ENCODE results near the gene EYS. TPM values are rescaled to one million over a fixed set of nuclear protein-coding genes. Genes with fewer than 3 reads are reported as not detected.
"Not testable (repeated sequence)": the region's sequence is repeated elsewhere in the genome, so short reads cannot be mapped to it uniquely, and the experiment has no call there.

The EYS gene
- total RNA-seq, 1 experiment from 2014 or later = not detected

DNA sequence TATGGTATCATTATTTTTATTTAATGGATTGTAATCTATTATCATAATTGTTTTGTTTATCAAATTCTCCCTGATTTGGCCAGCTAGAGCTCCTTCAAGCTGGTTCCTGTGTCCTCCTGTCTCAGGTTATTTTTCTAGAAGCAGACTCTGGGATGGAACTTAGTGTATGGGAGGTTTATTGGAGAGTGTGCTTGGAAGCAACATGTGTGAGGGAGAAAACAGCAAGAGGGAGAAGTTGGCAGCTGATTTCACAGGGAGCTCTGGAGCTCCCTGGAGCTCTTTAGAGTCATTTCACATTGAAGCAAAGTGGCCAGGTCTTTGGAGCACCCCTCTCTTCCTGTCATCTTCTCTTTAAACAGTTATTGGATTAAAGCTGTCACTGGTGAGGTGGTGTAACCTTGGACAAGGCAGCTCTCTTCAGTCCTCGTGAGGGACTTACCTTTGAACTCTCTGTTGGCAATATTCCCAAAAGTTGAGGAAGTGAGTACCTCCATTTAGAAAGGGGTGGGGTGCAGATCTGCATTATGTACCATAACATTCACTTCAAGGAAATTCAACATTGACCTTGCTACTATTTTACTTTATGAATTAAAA, 1967.8 kb downstream of the EYS start:
- no peak for DNase-seq (ENCODE audit: low read depth)

DNA sequence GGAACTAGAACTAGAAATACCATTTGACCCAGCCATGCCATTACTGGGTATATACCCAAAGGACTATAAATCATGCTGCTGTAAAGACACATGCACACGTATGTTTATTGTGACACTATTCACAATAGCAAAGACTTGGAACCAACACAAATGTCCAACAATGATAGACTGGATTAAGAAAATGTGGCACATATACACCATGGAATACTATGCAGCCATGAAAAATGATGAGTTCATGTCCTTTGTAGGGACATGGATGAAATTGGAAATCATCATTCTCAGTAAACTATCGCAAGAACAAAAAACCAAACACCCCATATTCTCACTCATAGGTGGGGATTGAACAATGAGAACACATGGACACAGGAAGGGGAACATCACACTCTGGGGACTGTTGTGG, 1968.8 kb downstream of the EYS start:
- not testable (repeated sequence) for DNase-seq (ENCODE audit: low read depth)

DNA sequence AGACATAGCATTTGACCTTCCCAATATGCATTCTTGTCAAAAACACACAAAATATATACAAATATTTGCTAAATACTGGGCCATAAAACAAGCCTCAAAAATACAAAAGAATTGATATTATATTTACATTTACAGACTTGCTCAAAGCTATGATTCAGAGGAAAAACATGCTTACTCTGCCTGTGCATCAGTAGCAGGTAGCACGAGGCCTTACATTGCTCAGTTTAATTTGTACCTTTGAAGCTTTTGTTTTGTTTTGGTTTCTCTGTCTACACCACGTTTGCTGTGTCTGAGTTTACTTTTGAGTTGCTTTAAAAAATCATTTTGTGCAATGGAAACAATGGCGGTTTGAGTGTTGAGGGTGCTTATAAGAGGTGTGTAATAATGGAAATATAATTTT, 1972.1 kb downstream of the EYS start:
- DNase-seq (ENCODE audit: low read depth) = no peak

DNA sequence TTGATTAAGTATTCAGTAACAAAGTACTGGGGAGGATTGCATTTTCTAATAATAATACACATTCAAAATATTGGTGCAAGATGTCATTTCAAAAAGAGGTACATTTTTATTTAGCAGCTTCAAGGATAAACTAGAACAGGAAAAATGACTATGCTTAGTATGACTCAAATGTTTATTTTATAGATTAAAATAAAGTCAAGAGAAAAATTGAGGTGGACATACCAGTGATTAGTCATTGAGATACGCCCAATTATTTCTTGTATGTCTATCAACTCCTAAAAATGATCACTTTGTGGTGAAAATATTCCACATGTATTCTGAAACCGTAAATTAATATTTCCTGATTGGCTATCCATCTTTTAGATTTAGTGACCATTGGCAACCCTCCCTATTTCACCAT, 1974.7 kb downstream of the EYS start:
- DNase-seq (ENCODE audit: low read depth) = no peak

DNA sequence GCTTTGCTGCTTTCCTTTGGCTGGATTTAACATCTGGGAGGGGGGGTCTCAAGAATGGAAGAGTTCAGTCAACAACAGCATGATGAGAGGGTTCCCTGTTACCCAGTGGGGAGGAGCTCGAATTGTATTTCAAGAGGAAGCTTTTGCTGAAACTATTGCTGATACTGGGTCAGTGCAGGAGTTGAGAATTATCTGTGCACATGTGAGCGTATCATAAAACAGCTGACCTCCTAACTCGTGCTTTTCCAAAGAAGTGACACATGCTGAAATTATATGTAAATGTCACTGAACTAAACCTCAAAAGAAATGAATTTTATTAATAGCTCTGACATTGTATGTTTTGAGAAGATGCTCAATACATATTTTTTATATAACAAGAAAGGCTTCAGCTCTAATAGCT, 1975.1 kb downstream of the EYS start:
- DNase-seq (ENCODE audit: low read depth) = no peak

DNA sequence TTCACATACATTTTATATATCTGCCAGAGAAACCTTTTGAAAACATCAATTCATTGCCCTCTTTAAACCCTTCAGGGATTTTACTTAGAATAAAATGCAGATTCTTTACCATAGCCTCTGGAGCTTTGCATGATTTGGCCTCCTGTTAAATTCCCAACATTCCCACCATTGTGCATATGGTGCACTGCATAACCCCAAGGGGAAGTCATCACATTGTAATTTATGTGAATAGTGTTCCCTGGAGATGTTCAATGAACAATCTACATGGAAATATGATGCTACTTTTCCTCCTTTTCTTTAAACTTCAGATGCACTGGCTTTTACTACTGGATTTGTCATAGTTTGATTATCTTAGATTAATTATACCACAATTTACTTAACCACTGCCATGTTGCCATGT, 1976.7 kb downstream of the EYS start:
- DNase-seq (ENCODE audit: low read depth) = no peak

DNA sequence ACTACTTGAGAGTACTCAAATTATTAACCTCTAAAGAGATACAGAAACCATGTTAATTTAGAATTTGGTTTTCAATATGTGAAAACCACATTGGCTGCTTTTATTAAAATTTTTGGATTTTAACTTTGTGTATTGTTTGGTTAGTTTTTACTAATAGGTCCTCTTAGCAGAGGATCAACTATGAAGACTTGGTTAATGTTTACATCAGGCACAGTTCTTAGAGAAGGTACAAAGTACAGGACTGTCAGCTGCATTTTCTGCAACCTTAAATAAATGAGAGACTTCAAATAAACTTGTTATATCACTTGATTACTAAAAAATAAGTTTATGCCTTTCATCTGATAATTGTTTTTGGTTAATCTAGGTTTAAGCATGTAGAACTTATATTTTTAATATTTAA, 1982.3 kb downstream of the EYS start:
- no peak for DNase-seq (ENCODE audit: low read depth)

DNA sequence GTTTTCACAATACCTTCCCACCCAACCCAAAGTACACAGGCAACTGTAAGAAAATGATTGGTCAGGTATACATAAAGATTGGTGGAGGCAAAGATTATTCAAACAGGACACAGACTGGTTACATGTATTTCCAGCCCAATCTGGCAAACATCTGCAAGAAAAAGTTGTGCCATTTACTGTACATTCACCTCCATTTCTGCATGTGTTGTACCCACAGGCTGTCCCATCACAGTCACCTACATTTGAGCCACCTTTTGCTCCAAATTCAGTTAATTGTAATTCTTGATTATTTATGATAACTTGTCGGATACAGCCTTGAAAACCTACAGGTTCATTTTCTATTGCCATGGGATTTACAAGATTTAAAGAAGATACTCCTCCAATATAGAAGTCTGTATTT, 1985.8 kb downstream of the EYS start:
- DNase-seq (ENCODE audit: low read depth) = no peak

DNA sequence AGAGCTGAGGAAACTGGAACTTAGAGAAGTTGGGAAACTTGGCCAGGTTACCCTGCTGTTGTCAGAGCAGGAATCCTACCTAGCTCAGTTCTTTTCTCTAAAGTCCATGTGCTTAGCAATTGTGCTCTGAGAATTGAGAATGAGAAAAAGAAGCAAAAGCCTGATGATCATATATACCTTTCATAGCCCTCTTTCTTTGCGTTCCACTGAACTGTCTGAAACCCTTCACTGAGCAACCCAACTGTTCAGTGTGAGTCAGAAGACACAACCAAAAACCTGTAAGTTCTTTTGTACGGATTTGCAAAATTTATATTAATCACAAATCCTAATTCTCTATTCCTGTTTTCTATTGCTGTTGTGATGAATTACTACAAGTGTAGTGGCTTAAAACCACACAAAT, 1990.9 kb downstream of the EYS start:
- DNase-seq (ENCODE audit: low read depth) = no peak

DNA sequence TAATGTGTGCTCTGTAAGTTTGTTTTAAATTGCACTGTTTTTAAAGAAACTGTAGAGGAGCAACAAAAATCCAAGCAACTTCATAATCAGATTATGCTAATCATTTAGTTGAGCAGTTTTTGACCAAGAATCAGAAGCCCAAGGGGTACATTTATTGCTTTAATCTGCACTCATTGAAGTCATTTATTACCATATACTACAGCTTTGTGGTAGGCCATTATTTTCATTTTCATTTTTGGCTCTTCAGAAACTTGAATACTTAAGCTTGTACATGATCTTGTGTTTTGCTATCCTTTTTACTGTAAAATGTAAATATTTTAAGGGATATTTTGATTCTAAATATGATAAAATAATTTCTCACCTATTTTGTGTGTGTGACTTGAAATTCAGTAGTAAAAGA, 1992.9 kb downstream of the EYS start:
- no peak for DNase-seq (ENCODE audit: low read depth)

DNA sequence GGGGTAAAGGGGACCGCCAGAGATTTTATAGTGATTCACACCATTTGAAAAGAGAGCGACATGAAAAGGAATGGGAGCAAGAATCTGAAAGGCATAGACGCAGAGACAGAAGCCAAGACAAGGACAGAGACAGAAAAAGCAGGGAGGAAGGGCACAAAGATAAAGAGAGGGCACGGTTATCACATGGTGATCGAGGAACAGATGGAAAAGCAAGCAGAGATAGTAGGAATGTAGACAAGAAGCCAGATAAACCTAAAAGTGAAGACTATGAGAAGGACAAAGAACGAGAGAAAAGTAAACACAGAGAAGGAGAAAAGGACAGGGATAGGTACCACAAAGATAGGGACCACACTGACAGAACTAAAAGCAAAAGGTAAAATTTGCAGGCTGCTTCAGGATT, 1993.7 kb downstream of the EYS start:
- no peak for DNase-seq (ENCODE audit: low read depth)

DNA sequence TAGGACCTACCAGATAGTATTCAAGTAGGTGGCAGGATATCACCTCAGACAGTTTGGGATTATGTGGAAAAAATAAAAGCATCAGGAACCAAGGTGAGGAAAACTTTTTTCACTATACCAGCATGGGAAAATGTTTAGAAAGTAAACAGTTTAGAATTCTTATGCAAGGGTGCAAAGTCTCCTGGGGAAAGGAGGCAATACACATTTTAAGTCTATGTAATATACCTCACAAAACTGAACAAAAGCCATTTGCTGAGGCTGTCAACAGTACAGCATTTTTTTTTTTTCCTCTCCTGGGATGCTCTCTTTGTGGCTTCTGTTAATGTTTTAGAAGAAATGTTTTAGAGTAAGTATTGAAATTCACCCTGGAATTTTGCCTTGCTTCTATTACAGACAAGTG, 1997.9 kb downstream of the EYS start:
- no peak for DNase-seq (ENCODE audit: low read depth)

DNA sequence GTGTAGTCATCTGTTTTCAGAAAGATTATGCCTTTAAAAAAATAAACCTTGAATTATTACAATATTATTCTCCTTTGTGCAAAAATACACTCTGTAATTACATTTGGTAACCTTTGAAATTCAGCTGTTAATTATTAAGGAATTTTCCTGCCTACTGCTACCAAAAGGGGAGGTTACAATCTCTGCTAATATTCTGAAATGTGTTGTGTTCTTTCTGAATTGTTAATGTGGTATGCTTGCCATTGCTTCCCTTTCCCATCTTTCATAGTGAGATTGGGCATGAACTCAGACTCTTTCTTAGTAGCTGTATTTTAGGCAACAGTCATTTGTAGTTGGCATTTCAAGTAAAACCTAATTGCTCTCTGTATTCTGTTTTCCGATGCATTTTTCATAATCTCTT, 1998.4 kb downstream of the EYS start:
- no peak for DNase-seq (ENCODE audit: low read depth)

DNA sequence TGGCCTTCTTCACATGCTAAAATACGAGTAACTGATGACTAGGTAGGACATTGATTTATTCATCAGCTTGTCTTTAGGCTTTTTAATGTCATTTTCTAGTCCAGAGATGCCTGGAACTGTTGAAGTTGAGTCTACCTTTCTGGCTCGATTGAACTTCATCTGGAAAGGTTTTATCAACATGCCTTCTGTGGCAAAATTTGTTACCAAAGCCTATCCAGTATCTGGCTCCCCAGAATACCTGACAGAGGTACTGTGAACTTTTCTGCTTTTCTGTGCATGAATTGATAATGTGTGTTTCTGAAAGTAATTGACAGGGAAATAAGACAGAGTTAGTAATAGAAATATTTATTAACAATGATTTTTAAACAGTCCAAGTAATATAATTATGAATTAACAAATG, 2000.4 kb downstream of the EYS start:
- no peak for DNase-seq (ENCODE audit: low read depth)

DNA sequence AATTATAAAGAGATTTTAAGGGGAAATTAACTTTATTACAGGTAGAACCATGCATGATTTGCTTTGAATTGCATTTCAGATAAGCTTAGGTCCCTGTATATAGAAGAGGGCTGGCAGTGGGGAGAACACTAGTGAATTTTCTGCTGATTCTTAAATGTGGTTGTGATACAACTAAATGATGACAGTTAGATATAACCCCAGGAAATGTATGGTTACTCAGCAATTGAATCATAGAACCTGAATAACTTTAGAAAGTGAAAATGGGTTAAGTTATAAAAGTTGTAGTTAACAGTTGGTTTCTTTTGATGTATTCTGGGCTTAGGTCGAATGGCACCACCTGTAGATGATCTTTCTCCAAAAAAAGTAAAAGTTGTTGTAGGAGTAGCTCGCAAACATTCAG, 2001.3 kb downstream of the EYS start:
- DNase-seq (ENCODE audit: low read depth) = no peak

DNA sequence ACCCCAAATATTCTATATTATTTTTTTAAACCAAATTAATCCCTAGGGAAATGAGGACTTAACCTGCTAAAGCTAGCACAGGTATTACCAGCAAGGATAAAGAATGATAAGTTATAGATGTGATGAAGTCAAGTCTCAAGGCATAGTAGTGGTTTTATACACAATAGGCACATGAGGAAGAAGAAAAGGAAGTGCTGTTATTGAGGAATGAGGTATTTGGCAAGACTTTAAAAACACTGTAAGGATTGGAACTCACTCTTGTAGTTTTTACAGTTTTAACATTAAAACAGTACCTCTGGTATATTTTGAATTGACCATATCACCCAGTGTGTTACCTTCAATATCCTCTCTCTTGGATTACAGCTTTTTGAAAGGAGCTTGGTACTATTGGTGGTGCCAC, 2016.8 kb downstream of the EYS start:
- DNase-seq (ENCODE audit: low read depth) = no peak

DNA sequence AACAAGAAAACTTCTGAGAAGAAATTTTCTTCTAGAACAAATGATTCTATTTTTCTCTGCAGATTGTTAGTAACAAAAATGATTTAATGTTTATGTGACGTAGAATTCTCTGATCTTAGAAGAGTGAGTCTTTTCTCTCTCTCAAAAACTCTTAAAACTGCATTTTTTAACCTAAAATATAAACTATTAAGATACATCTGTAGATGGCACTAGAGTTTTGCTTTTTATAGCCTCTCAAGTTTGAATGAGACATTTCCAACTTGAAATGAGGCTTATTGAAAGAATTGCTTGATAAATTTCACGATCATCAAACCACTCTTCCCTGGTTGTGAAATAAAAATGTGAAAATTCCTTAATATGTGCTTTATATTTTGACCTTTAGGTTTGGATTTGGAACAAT, 2017.6 kb downstream of the EYS start:
- no peak for DNase-seq (ENCODE audit: low read depth)

DNA sequence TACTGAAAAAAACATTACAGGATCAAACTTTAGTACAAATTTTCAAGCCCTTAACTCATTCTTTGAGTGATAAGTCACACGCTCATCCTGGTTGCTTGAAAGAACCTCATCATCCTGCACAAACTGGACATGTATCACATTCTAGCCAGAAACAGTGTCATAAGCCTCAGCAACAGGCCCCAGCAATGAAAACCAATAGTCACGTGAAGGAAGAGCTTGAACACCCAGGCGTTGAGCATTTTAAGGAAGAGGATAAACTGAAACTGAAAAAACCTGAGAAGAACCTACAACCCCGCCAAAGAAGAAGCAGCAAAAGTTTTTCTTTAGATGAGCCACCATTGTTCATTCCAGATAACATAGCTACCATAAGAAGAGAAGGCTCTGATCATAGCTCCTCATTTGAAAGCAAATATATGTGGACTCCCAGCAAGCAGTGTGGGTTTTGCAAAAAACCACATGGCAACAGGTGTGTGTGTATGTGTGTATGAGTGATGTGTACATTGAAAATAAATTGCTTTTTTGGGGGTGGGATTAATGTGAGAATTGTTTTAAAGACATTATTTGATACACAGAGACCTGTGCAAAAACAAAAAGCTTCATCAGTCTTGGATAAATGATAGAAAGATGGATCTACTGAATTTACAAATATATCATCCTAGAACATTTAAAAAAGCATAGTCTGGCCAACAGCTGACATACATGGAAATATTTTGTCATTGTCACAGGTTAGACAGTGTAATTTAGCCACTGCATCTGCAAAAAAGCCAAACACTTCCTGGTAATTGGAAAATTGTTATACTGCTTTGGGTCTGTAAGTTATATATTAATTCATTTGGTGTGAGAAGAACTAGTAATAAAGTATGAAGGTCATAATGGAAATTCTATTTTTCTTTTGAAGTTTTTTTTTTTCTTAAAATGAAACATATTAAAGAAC, 2021.3 kb downstream of the EYS start:
- no peak for DNase-seq (ENCODE audit: low read depth)

DNA sequence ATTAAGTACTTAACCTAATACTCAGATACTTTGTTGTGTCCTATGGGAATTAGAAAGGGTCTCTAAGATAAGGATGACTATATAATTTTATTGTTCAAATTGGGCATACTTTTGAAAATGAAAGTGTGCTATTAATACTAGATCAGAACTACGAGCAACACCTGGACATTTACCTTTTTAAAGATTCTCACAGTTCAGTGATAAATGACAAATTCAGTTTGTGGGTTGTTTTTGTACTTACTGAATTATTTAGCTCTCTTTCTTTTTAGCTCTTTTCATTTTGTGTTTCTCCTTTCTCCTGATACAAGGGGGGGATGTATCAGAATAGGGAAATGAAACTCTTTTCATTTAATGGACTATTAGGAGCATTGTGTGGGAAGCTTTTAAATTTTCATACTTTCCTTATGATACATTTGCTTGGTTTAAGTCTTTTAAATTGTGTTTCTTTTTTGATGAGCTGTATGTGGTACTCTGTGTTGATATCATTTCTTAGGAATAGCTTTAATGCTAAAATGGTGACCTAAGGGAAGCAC, 2023.9 kb downstream of the EYS start:
- no peak for DNase-seq (ENCODE audit: low read depth)

DNA sequence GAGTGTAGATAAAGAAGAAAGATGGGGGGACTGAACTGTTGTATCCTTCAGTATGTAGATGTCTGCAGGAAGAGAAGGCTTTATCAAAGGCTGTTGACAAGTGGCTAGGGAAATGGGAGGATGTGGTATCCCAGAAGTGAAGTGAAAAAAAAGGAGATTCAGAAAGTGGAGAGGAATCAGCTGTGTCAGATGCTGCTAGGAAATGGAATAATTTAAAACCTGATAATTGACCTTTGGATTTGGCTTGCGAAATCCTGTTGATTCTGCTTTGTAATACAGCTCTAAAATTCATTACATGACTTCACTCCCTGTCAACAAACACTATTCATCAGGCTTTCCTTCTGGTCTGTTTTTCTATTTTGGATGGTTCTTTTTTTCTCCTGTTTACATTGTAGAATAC, 2029.7 kb downstream of the EYS start:
- DNase-seq (ENCODE audit: low read depth) = no peak

DNA sequence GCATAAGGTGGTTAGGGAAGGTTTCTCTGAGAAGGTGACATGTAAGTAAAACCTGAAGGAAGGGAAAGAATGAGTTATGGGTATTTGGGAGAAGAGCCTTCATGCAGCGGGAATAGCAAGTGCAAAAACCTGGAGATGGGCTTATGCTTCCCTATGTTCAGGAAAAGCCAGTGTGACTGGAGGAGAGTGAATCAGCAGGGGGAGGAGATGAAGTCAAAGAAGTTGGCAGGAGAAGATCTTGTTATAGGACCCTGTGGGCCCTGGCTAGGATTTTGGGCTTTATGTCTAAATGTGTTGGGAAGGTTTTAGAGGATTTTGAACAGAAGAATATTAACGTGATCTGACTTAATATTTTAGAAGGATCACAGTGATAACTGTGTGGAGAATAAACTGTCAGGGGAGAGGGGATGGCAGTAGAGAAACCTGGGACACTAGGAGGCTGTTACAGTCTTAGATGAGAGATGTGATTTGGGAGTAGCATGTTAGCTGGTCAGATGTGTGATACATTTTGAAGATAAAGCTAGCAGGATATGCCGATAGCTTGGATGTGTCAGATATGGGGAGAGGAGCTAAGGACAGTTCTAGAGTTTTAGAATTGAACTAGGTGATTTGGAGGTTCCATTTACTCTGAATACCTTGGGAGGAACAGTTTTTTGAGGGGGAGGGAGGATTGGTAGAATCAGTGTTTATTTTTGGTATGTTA, 2030.5 kb downstream of the EYS start:
- DNase-seq (ENCODE audit: low read depth) = no peak

DNA sequence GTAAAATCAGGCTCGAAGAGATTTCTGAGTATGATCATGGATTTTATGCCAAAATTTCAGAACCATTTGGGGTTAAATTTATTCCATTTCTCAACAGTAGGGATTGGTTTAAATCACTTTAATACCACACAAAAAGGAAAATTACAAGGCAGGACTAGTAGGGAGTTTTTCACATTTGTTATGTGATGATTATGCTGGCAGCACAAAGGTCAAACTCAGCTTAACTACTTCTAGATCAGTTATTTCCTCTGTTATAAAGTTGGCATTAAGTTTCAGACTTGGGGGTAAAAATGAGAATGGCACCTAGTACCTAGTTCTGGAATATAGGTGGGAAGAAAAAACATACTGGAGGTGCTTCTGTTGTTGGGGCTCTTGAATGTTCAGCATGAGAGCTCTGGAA, 2031.9 kb downstream of the EYS start:
- DNase-seq (ENCODE audit: low read depth) = no peak

DNA sequence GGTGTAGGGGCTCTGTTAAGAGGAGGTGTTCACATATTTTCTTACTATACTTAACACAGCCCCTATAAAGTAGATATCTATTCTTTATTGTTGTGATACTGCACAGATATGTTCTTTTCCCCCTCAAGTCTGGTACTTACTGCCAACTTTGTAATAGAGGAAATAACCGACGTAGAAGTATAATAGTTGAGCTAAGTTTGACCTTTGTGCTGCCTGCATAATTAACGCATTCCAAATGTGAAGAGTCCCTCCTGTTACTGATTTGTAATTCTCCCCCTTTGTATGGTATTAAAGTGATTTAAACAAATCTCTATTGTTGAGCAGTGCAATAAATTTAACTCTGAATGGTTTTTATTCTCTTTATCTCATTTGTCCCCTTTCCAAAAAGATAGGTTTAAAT, 2032.4 kb downstream of the EYS start:
- DNase-seq (ENCODE audit: low read depth) = no peak
